BJ (cell line): ENCODE data around the gene GATA6. TPM values are rescaled to one million over a fixed set of nuclear protein-coding genes. Genes with fewer than 3 reads are reported as not detected.

Experiments
- CTCF ChIA-PET: fragments of 350-600 bp; formaldehyde crosslinking; extraction: SDS; loops from one replicate; lab custom pipeline; 2021; ENCODE audit warnings: antibody characterized with exemption, inconsistent platforms; lab: Yijun Ruan, JAX
- POLR2A ChIA-PET: fragments of 300-600 bp; sonication (Branson Sonifier 250); formaldehyde crosslinking; extraction: SDS; loops from one replicate; lab custom pipeline; 2021; ENCODE audit warnings: antibody characterized with exemption; lab: Charles Lee
- DNase-seq: peaks from one replicate; pipeline ENCODE4 v3.0.0-alpha.2; 2011; ENCODE audit warnings: low read depth
- H3K27me3 ChIP-seq: 2 replicates; pipeline ENCODE4 v1.6.0; 2011; ENCODE audit warnings: low read length; ENCODE audit not compliant: control insufficient read depth, insufficient read depth
- H3K36me3 ChIP-seq: 2 replicates; pipeline ENCODE4 v1.5.1; 2011; ENCODE audit warnings: low read length; ENCODE audit not compliant: control insufficient read depth, insufficient read depth
- H3K4me3 ChIP-seq: 2 replicates; pipeline ENCODE4 v1.5.1; 2011; ENCODE audit warnings: low read depth, mild to moderate bottlenecking, control low read depth, low read length
- polyA plus RNA-seq: library from polyadenylated mRNA; depleted of rRNA; stranded (reverse); fragments of >200 nt; gene quantifications from 2 replicates; pipeline ENCODE4 v1.2.3, GENCODE V29; 2011
- TF ChIP-seq, protein P1 (sequence below): IDR thresholded peaks from 2 replicates; pipeline ENCODE4 v1.5.1; 2011; ENCODE audit warnings: low read depth, mild to moderate bottlenecking, control low read depth, inconsistent platforms, low read length, moderate library complexity; ENCODE audit not compliant: insufficient read depth

The GATA6 gene
- polyA plus RNA-seq, 1 experiment, result 0.65 TPM

DNA sequence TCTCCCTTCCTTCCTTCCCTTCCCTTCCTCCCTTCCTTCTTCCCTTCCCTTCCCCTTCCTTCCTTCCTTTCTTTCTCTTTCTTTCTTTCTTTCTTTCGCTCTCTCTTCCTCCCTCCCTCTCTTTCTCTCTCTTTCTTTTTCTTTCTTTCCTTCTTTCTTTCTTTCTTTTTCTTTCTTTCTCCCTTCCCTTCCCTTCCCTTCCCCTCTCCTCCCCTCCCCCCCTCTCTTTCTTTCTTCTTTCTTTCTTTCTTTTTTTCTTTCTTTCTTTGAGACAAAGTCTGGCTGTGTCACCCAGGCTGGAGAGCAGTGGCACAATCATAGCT lies 34.8 kb downstream of the GATA6 start:
- no peak overlapping the region for H3K4me3 ChIP-seq
- no peak for DNase-seq
- TF ChIP-seq, protein P1, sequence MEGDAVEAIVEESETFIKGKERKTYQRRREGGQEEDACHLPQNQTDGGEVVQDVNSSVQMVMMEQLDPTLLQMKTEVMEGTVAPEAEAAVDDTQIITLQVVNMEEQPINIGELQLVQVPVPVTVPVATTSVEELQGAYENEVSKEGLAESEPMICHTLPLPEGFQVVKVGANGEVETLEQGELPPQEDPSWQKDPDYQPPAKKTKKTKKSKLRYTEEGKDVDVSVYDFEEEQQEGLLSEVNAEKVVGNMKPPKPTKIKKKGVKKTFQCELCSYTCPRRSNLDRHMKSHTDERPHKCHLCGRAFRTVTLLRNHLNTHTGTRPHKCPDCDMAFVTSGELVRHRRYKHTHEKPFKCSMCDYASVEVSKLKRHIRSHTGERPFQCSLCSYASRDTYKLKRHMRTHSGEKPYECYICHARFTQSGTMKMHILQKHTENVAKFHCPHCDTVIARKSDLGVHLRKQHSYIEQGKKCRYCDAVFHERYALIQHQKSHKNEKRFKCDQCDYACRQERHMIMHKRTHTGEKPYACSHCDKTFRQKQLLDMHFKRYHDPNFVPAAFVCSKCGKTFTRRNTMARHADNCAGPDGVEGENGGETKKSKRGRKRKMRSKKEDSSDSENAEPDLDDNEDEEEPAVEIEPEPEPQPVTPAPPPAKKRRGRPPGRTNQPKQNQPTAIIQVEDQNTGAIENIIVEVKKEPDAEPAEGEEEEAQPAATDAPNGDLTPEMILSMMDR, result no peak
- 0 out of 2 replicates have a peak, but pooled peaks cover 2% of the 10 kb centered on the region for H3K36me3 ChIP-seq
- H3K27me3 ChIP-seq, result 0 out of 2 replicates have a peak, but pooled peaks cover 1% of the 10 kb centered on the region
- POLR2A ChIA-PET, result no interaction called here
- CTCF ChIA-PET, result no interaction called here

DNA sequence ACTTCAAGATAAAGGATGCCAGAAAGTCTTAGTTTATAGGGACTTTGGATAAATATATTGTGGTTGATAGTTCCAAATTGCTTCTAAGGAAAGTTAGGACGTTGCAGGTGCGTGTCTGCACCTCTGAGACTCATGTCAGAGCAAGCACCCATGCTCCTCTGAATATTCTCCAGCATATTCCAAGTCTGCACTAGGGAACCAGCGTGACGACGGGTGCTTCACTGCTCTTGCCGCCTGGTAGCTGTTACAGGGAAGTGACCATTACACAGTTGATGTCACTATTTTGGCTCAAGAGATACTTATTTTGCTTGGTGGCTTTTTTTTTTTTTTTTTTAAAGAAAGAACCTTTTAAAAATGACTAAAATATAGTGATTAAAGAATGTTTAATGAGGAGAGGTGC lies 35.6 kb downstream of the GATA6 start:
- TF ChIP-seq, protein P1, result no peak
- Histone ChIP-seq H3K36me3 (0 out of 2 replicates have a peak, but pooled peaks cover 2% of the 10 kb centered on the region), H3K4me3 (no peak overlapping the region), H3K27me3 (0 out of 2 replicates have a peak, but pooled peaks cover 1% of the 10 kb centered on the region)
- ChIA-PET POLR2A (no interaction called here), CTCF (no interaction called here)
- no peak for DNase-seq

DNA sequence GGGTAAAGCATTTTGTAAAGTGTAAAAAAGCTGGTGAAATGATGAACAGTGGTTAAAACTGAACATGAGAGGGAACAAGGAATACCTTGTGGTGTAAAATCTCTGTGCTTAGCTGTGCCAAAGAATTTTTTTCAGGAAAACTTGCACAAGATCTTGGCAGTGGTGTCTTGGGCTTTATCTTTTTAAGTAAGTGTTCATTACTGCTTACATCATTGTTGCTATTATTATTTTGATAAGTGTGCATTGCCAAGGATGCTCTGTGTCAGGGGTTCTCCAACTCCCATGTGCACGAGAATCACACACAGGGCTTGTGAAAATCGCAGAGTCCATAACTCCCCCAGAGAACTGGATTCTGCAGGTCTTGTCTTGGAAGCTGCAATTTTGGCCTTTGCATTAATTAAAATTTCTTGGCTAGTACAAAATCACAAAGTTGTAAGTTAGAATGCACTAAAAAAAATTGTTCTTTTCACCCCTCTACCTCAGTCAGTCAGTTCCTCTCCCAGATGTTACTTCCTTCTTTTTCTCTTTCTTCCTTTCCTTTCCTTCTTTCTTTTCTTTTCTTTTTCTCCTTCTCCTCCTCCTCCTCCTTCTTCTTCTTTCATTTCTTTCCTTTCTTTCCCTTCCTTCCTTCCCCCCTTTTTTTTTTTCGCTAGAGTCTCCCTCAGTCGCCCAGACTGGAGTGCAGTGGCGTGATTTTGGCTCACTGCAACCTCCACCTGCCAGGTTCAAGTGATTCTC lies 37.8 kb downstream of the GATA6 start:
- DNase-seq, result no peak
- ChIA-PET POLR2A (no interaction called here), CTCF (interaction anchor here (0.6 kb wide), 1 partner anchor 91 kb away, joined by 3 read pairs; no protein-coding TSS in a partner anchor)
- H3K36me3 ChIP-seq, result no peaks in the 10 kb centered on the region
- H3K27me3 ChIP-seq, result 0 out of 2 replicates have a peak, but pooled peaks cover 1% of the 10 kb centered on the region
- no peak overlapping the region for H3K4me3 ChIP-seq
- TF ChIP-seq, protein P1, result no peak

DNA sequence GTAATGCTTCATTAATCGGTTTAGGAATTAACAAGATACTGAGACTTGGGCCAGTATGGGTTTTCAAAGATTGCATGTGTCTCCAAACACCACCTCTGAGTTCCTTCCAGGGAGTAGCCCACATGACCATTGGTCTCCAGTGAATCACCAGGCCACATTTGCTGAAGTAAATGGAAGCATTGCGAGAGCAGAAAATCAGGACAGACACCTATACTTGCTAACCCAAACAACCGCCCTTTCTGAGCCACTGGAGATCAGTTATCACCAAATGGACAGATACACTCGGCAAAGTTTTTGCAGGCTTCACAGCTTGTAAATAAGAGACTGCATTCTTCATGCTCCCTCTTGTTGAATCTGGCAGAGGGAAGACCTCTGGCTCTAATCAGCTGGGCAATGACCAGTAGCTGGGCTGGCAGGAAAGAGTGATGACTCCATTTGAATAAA lies 40.9 kb downstream of the GATA6 start:
- no peaks in the 10 kb centered on the region for H3K27me3 ChIP-seq
- no peaks in the 10 kb centered on the region for H3K36me3 ChIP-seq
- no peak overlapping the region for H3K4me3 ChIP-seq
- ChIA-PET CTCF (no interaction called here), POLR2A (no interaction called here)
- DNase-seq, result no peak
- TF ChIP-seq, protein P1, result no peak

DNA sequence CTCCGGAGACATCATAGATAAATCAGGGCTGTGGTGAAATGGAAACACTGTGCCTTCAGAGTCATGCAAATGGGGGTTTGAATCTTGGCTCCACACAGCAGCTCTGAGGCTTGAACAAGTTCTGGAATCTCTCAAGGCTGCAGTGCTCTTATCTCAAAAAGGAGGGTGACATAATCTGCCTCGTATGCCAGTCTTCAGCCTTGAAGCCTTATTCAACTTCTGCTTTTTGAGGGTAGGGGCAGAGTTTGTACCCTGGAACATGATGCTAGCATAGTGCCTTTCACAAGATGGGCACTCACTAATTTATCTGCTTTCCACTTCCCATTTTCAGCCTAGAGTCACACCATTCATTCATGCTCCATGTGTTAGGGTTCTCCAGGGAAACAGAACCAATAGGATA lies 42.3 kb downstream of the GATA6 start:
- CTCF ChIA-PET, result no interaction called here
- no peak overlapping the region for H3K4me3 ChIP-seq
- no peak for DNase-seq
- POLR2A ChIA-PET, result no interaction called here
- TF ChIP-seq, protein P1, result no peak
- no peaks in the 10 kb centered on the region for H3K36me3 ChIP-seq
- no peaks in the 10 kb centered on the region for H3K27me3 ChIP-seq
